CD8-positive, alpha-beta memory T cell (primary cell): ENCODE data around the gene MEMO1. TPM values are rescaled to one million over a fixed set of nuclear protein-coding genes. Genes with fewer than 3 reads are reported as not detected.
"Not testable (repeated sequence)": the region's sequence is repeated elsewhere in the genome, so short reads cannot be mapped to it uniquely, and the experiment has no call there.

Experiments used
- CTCF ChIA-PET: fragments of 350-600 bp; sonication (Branson Sonifier 250); formaldehyde crosslinking; loops from one replicate; lab custom pipeline; 2021; ENCODE audit warnings: antibody characterized with exemption; lab: Charles Lee
- POLR2A ChIA-PET: fragments of 350-600 bp; sonication (Branson Sonifier 250); formaldehyde crosslinking; loops from one replicate; lab custom pipeline; 2021; ENCODE audit warnings: antibody characterized with exemption; lab: Charles Lee
- DNase-seq, 5 donors: peaks; one replicate each; pipeline versions ENCODE4 v3.0.0 to v3.0.0-alpha.2; 2020 to 2022; ENCODE audit warnings: mixed read lengths in 1 of 5
- H3K27ac ChIP-seq: one replicate; pipeline ENCODE4 v1.7.0; 2013; ENCODE audit warnings: low read depth, mild to moderate bottlenecking, low read length, moderate library complexity
- H3K27me3 ChIP-seq: 2 replicates; pipeline ENCODE4 v1.7.0; 2013; ENCODE audit warnings: low read length, mild to moderate bottlenecking; ENCODE audit not compliant: insufficient read depth, poor library complexity, severe bottlenecking
- H3K36me3 ChIP-seq: 2 replicates; pipeline ENCODE4 v1.7.0; 2013; ENCODE audit warnings: mild to moderate bottlenecking, low read length, moderate library complexity; ENCODE audit not compliant: insufficient read depth
- H3K4me1 ChIP-seq: 2 replicates; pipeline ENCODE4 v1.7.0; 2013; ENCODE audit warnings: mild to moderate bottlenecking, low read length, moderate library complexity; ENCODE audit not compliant: insufficient read depth
- H3K4me3 ChIP-seq: 2 replicates; pipeline ENCODE4 v1.7.0; 2013; ENCODE audit warnings: mild to moderate bottlenecking, low read length
- H3K9me3 ChIP-seq: 2 replicates; pipeline ENCODE4 v1.7.0; 2013; ENCODE audit warnings: mild to moderate bottlenecking, low read length
- H3K27ac Mint-ChIP-seq, 8 donors: one replicate each; pipeline ENCODE4 v1.8.0; 2020 to 2021; ENCODE audit warnings: mixed read lengths in 8 of 8, mild to moderate bottlenecking in 6 of 8, inconsistent platforms in 3 of 8, moderate library complexity in 3 of 8
- H3K27me3 Mint-ChIP-seq, 2 donors: one replicate each; pipeline ENCODE4 v1.8.0; 2020 to 2021; ENCODE audit warnings: mixed read lengths in 2 of 2, mild to moderate bottlenecking in 1 of 2, moderate library complexity in 1 of 2
- H3K36me3 Mint-ChIP-seq, 3 donors: one replicate each; pipeline ENCODE4 v1.8.0; 2020 to 2021; ENCODE audit warnings: mixed read lengths in 3 of 3, inconsistent platforms in 1 of 3, mild to moderate bottlenecking in 1 of 3
- H3K4me1 Mint-ChIP-seq, 3 donors: one replicate each; pipeline ENCODE4 v1.8.0; 2020 to 2021; ENCODE audit warnings: mixed read lengths in 3 of 3, inconsistent platforms in 1 of 3, mild to moderate bottlenecking in 1 of 3
- H3K4me3 Mint-ChIP-seq, 7 donors: one replicate each; pipeline ENCODE4 v1.8.0; 2020 to 2021; ENCODE audit warnings: mixed read lengths in 7 of 7, mild to moderate bottlenecking in 6 of 7, moderate library complexity in 4 of 7, inconsistent platforms in 2 of 7
- H3K9me3 Mint-ChIP-seq, 5 donors: one replicate each; pipeline ENCODE4 v1.8.0; 2020 to 2022; ENCODE audit warnings: mixed read lengths in 5 of 5, mild to moderate bottlenecking in 3 of 5, moderate library complexity in 2 of 5, inconsistent platforms in 1 of 5
- polyA plus RNA-seq: library from polyadenylated mRNA; unstranded; fragments of 300-500 nt; fragmentation: Illumina TruSeq; gene quantifications from one replicate; pipeline ENCODE4 v1.2.3, GENCODE V29; 2021
- total RNA-seq, 2 experiments: library from RNA; stranded (reverse); gene quantifications; one replicate each; pipeline ENCODE4 v1.2.3, GENCODE V29; 2021

Gene MEMO1
- total and polyA plus RNA-seq, 3 experiments from 2014 or later: 27.7 to 78.6 (median 73.8) TPM

DNA sequence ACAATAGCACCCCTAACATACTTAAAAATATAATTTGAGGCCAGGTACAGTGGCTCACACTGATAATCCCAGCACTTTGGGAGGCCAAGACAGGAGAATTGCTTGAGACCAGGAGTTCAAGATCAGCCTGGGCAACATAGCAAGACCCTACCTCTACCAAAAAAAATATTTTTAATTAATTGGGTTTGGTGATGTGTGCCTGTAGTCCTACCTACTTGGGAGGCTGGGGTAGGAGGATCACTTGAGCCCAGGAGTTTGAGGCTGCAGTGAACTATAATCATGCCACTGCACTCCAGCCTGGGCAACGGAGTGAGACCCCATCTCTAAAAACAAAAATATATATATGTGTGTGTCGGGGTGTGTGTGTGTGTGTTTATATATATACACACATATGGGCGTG, 91.3 kb downstream of the MEMO1 start:
- no peaks in the 10 kb centered on the region for H3K27me3 ChIP-seq
- no peaks in the 10 kb centered on the region for H3K9me3 Mint-ChIP-seq
- peaks cover 0 to 24% (median 7%) of the 10 kb centered on the region in 3 donors for H3K4me1 Mint-ChIP-seq
- no peak overlapping the region for H3K4me3 Mint-ChIP-seq
- CTCF ChIA-PET: no interaction called here
- H3K27ac ChIP-seq: no peak overlapping the region
- H3K36me3 ChIP-seq: no peaks in the 10 kb centered on the region
- no peak overlapping the region for H3K4me3 ChIP-seq
- no peaks in the 10 kb centered on the region for H3K27me3 Mint-ChIP-seq
- no peaks in the 10 kb centered on the region for H3K9me3 ChIP-seq
- H3K4me1 ChIP-seq: no peaks in the 10 kb centered on the region
- POLR2A ChIA-PET: no interaction called here
- DNase-seq: no peak
- peak overlapping the region in 2 of 8 donors; percentile 14 for H3K27ac Mint-ChIP-seq
- peaks cover 0 to 50% (median 12%) of the 10 kb centered on the region in 3 donors for H3K36me3 Mint-ChIP-seq

DNA sequence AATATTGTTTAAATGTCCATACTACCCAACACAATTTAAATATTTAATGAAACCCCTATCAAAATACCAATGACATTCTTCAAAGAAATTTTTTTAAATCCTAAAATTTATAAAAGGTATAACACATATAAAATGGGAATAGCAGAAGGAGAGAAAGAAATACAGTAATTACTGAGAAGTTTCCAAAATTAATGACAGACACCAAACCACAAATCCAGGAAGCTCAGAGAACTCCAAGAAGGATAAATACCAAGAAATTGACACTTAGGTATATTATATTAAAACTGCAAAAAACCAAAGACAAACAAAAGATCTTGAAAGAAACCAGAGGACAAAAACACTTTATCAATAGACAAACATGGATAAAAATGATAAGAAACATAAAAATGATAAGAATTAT, 101.1 kb downstream of the MEMO1 start:
- H3K36me3 Mint-ChIP-seq: peaks cover 10 to 40% (median 16%) of the 10 kb centered on the region in 3 donors
- no peaks in the 10 kb centered on the region for H3K27me3 ChIP-seq
- no peaks in the 10 kb centered on the region for H3K9me3 Mint-ChIP-seq
- no peaks in the 10 kb centered on the region for H3K4me1 ChIP-seq
- CTCF ChIA-PET: no interaction called here
- H3K9me3 ChIP-seq: no peaks in the 10 kb centered on the region
- no peaks in the 10 kb centered on the region for H3K36me3 ChIP-seq
- POLR2A ChIA-PET: no interaction called here
- no peak overlapping the region for H3K27ac ChIP-seq
- H3K27me3 Mint-ChIP-seq: no peaks in the 10 kb centered on the region
- no peak overlapping the region for H3K4me3 ChIP-seq
- H3K27ac Mint-ChIP-seq: peak overlapping the region in 1 of 8 donors; percentile 43
- no peak for DNase-seq
- H3K4me1 Mint-ChIP-seq: peaks cover 14 to 26% (median 15%) of the 10 kb centered on the region in 3 donors
- H3K4me3 Mint-ChIP-seq: no peak overlapping the region

DNA sequence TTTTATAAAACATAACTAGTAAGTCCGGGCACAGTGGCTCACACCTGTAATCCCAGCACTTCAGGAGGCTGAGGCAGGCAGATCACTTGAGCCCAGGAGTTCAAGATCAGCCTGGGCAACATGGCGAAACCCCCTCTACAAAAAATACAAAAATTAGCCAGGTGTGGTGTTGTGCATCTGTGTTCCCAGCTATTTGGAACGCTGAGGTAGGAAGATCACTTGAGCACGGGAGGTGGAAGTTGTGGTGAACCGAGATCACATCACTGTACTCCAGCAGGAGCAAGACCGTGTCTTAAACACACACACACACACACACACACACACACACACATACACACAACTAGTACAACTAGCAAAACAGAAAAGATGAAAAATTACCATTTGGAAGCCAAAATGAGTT, 103.3 kb downstream of the MEMO1 start:
- peak overlapping the region in 1 of 8 donors; percentile 33 for H3K27ac Mint-ChIP-seq
- H3K4me3 ChIP-seq, POLR2A ChIA-PET, H3K27ac ChIP-seq, DNase-seq, H3K36me3 ChIP-seq, H3K27me3 Mint-ChIP-seq, H3K4me1 ChIP-seq, H3K9me3 Mint-ChIP-seq, H3K4me3 Mint-ChIP-seq, H3K9me3 ChIP-seq, H3K27me3 ChIP-seq: not testable (repeated sequence)
- peaks cover 19 to 40% (median 31%) of the 10 kb centered on the region in 3 donors for H3K4me1 Mint-ChIP-seq
- CTCF ChIA-PET: interaction anchor here (1.0 kb wide), 1 partner anchor 15 kb away, joined by 3 read pairs; no protein-coding TSS in a partner anchor
- peaks cover 12 to 39% (median 18%) of the 10 kb centered on the region in 3 donors for H3K36me3 Mint-ChIP-seq

- Mint-ChIP-seq H3K9me3 (peaks cover under 1 to 14% (median 6%) of the 10 kb centered on the region in 5 donors), H3K27me3 (no peaks in the 10 kb centered on the region), H3K27ac (peak overlapping the region in 4 of 8 donors; percentile 34 to 75 (median 65)), H3K36me3 (peaks cover 29 to 67% (median 35%) of the 10 kb centered on the region in 3 donors), H3K4me1 (peaks cover 10 to 22% (median 22%) of the 10 kb centered on the region in 3 donors), H3K4me3 (no peak overlapping the region)
- Histone ChIP-seq H3K36me3 (peaks cover 10% of the 10 kb centered on the region), H3K4me1 (no peaks in the 10 kb centered on the region), H3K9me3 (no peaks in the 10 kb centered on the region), H3K4me3 (no peak overlapping the region), H3K27me3 (no peaks in the 10 kb centered on the region), H3K27ac (no peak overlapping the region)
- ChIA-PET CTCF (no interaction called here), POLR2A (no interaction called here)
- DNase-seq: no peak
These were observed 107.6 kb downstream of the MEMO1 start for GRCh38 chr2:31903109-31903780.

GRCh38 chr2:31901900-31902299, 108.9 kb downstream of the MEMO1 start:
- H3K4me1 ChIP-seq: no peaks in the 10 kb centered on the region
- no peak overlapping the region for H3K27ac ChIP-seq
- peaks cover 7 to 28% (median 15%) of the 10 kb centered on the region in 5 donors for H3K9me3 Mint-ChIP-seq
- H3K36me3 Mint-ChIP-seq: peaks cover 34 to 74% (median 48%) of the 10 kb centered on the region in 3 donors
- POLR2A ChIA-PET: no interaction called here
- CTCF ChIA-PET: no interaction called here
- H3K27me3 Mint-ChIP-seq: no peaks in the 10 kb centered on the region
- H3K9me3 ChIP-seq: no peaks in the 10 kb centered on the region
- H3K27ac Mint-ChIP-seq: peak overlapping the region in 1 of 8 donors; percentile 64
- no peak overlapping the region for H3K4me3 ChIP-seq
- no peak for DNase-seq
- H3K27me3 ChIP-seq: no peaks in the 10 kb centered on the region
- peaks cover 10% of the 10 kb centered on the region for H3K36me3 ChIP-seq
- peaks cover 8 to 20% (median 19%) of the 10 kb centered on the region in 3 donors for H3K4me1 Mint-ChIP-seq
- H3K4me3 Mint-ChIP-seq: no peak overlapping the region

DNA sequence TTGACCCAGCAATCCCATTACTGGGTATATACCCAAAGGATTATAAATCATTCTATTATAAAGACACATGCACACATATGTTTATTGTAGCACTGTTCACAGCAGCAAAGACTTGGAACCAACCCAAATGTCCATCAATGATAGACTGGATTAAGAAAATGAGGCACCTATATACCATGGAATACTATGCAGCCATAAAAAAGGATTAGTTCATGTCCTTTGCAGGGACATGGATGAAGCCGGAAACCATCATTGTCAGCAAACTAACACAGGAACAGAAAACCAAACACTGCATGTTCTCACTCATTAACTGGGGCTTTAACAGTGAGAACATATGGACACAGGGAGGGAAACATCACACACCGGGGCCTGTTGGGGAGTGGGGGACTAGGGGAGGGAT, 110.7 kb downstream of the MEMO1 start:
- H3K27me3 ChIP-seq, H3K27me3 Mint-ChIP-seq, H3K9me3 ChIP-seq, H3K4me3 Mint-ChIP-seq, DNase-seq, CTCF ChIA-PET, H3K27ac ChIP-seq, H3K27ac Mint-ChIP-seq, H3K4me1 ChIP-seq, POLR2A ChIA-PET, H3K36me3 ChIP-seq, H3K4me3 ChIP-seq: not testable (repeated sequence)
- H3K4me1 Mint-ChIP-seq: peaks cover 4 to 19% (median 19%) of the 10 kb centered on the region in 3 donors
- peaks cover 37 to 76% (median 56%) of the 10 kb centered on the region in 3 donors for H3K36me3 Mint-ChIP-seq
- peaks cover 9 to 31% (median 16%) of the 10 kb centered on the region in 5 donors for H3K9me3 Mint-ChIP-seq

DNA sequence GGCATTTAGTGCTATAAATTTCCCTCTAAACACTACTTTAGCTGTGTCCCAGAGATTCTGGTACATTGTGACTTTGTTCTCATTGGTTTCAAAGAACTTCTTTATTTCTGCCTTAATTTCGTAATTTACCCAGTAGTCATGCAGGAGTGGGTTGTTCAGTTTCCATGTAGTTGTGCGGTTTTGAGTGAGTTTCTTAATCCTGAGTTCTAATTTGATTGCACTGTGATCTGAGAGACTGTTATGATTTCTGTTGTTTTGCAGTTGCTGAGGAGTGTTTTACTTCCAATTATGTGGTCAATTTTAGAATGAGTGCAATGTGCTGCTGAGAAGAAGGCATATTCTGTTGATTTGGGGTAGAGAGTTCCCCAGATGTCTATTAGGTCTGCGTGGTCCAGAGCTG, 112.5 kb downstream of the MEMO1 start:
- H3K4me3 ChIP-seq, H3K27me3 ChIP-seq, H3K27me3 Mint-ChIP-seq, H3K4me3 Mint-ChIP-seq, DNase-seq, H3K9me3 ChIP-seq, CTCF ChIA-PET, POLR2A ChIA-PET, H3K36me3 ChIP-seq, H3K27ac Mint-ChIP-seq, H3K27ac ChIP-seq, H3K4me1 ChIP-seq: not testable (repeated sequence)
- peaks cover 37 to 79% (median 58%) of the 10 kb centered on the region in 3 donors for H3K36me3 Mint-ChIP-seq
- H3K4me1 Mint-ChIP-seq: peaks cover under 1 to 17% (median 7%) of the 10 kb centered on the region in 3 donors
- peaks cover 9 to 31% (median 16%) of the 10 kb centered on the region in 5 donors for H3K9me3 Mint-ChIP-seq

GRCh38 chr2:31897340-31897739, 113.5 kb downstream of the MEMO1 start:
- POLR2A ChIA-PET, H3K4me3 ChIP-seq: not testable (repeated sequence)
- peaks cover 9 to 31% (median 16%) of the 10 kb centered on the region in 5 donors for H3K9me3 Mint-ChIP-seq

More at GRCh38 chr2:31897340-31897739, 113.5 kb downstream of the MEMO1 start:
- H3K4me1 ChIP-seq, DNase-seq, H3K36me3 ChIP-seq, H3K27ac ChIP-seq, H3K9me3 ChIP-seq, H3K27me3 ChIP-seq, H3K27me3 Mint-ChIP-seq, H3K4me3 Mint-ChIP-seq, H3K27ac Mint-ChIP-seq, CTCF ChIA-PET: not testable (repeated sequence)
- H3K36me3 Mint-ChIP-seq: peaks cover 35 to 78% (median 57%) of the 10 kb centered on the region in 3 donors
- peaks cover 2 to 14% (median 5%) of the 10 kb centered on the region in 3 donors for H3K4me1 Mint-ChIP-seq
